Esophagus squamous epithelium (tissue), 4 donors: ENCODE data around the gene GOLGA5. TPM values are rescaled to one million over a fixed set of nuclear protein-coding genes. Genes with fewer than 3 reads are reported as not detected.

Experiments used
- total RNA-seq, 4 donors: library from RNA; depleted of rRNA; stranded (reverse); fragments of >200 nt; gene quantifications; one replicate each; pipeline ENCODE4 v1.1.0, GENCODE V29; 2016

GOLGA5 gene
- total RNA-seq, 4 donors from 2014 or later: 23.2 to 37.2 (median 31.7) TPM

Other genes with a start within 250 kb of the GOLGA5 start
- gene LGMN, start 45.7 kb upstream of the GOLGA5 start, total RNA-seq: 100 to 1,000 TPM in 1 of 4 donors, 10 to 100 TPM in 3; 42.6 to 107 (median 70.8) TPM
- gene CHGA, start 128.8 kb downstream of the GOLGA5 start, total RNA-seq: under 1 TPM in 1 of 4 donors, not detected in 3; 0.31 TPM